GM21619 (cell line): Measurements from ENCODE around the gene CTPS2.
"Not testable (repeated sequence)": the region's sequence is repeated elsewhere in the genome, so short reads cannot be mapped to it uniquely, and the experiment has no call there.

Experiments
- ATAC-seq: cut with Tn5 transposase; IDR thresholded peaks from one replicate; pipeline ENCODE4 v1.9.1; 2021; ENCODE audit not compliant: unreplicated experiment

Gene CTPS2

GRCh38 chrX:16658284-16658683, 54.2 kb downstream of the CTPS2 start:
- ATAC-seq = no peak

- no peak for ATAC-seq
These were observed 58.4 kb downstream of the CTPS2 start for GRCh38 chrX:16654093-16654492.

- no peak for ATAC-seq
These were observed 59.0 kb downstream of the CTPS2 start for GRCh38 chrX:16653424-16653823.

- no peak for ATAC-seq
These were observed 61.0 kb downstream of the CTPS2 start for GRCh38 chrX:16651391-16652024.

- ATAC-seq = no peak
These were observed 62.6 kb downstream of the CTPS2 start, which contains the start of gene S100G for GRCh38 chrX:16649858-16650257. TSS of gene S100G (plus strand) at chrX:16650158. CDS start at chrX:16651007, 849 bp downstream.

- no peak for ATAC-seq
These were observed 65.9 kb downstream of the CTPS2 start for GRCh38 chrX:16646366-16647138.

- no peak for ATAC-seq
These were observed 69.3 kb downstream of the CTPS2 start for GRCh38 chrX:16643176-16643575.

GRCh38 chrX:16640823-16641222, 71.6 kb downstream of the CTPS2 start:
- no peak for ATAC-seq

- no peak for ATAC-seq
These were observed 72.5 kb downstream of the CTPS2 start for GRCh38 chrX:16639966-16640365.

- ATAC-seq = no peak
These were observed 73.9 kb downstream of the CTPS2 start for GRCh38 chrX:16638533-16638932.

GRCh38 chrX:16635596-16635995, 76.9 kb downstream of the CTPS2 start:
- ATAC-seq = no peak

- ATAC-seq = no peak
These were observed 77.4 kb downstream of the CTPS2 start for GRCh38 chrX:16635040-16635439.

- no peak for ATAC-seq
These were observed 78.7 kb downstream of the CTPS2 start for GRCh38 chrX:16633754-16634153.

GRCh38 chrX:16629909-16630308, 82.6 kb downstream of the CTPS2 start:
- no peak for ATAC-seq

GRCh38 chrX:16628946-16629595, 83.4 kb downstream of the CTPS2 start:
- ATAC-seq = no peak

GRCh38 chrX:16628511-16628910, 84.0 kb downstream of the CTPS2 start:
- ATAC-seq = not testable (repeated sequence)

GRCh38 chrX:16619024-16619423, 93.4 kb downstream of the CTPS2 start:
- no peak for ATAC-seq

- no peak for ATAC-seq
These were observed 94.0 kb downstream of the CTPS2 start for GRCh38 chrX:16618422-16618821.

- ATAC-seq = no peak
These were observed 95.1 kb downstream of the CTPS2 start for GRCh38 chrX:16617382-16617781.

- ATAC-seq = no peak
These were observed 100.1 kb downstream of the CTPS2 start for GRCh38 chrX:16612257-16612897.

GRCh38 chrX:16610654-16611053, 101.8 kb downstream of the CTPS2 start:
- ATAC-seq = not testable (repeated sequence)
